Esophagus mucosa (tissue), 1 donor: ENCODE data around the gene FAM83D. TPM values are rescaled to one million over a fixed set of nuclear protein-coding genes. Genes with fewer than 3 reads are reported as not detected.
A peak's percentile ranks its signal among the peaks of the same experiment; 100 is the strongest.
"Not testable (repeated sequence)": the region's sequence is repeated elsewhere in the genome, so short reads cannot be mapped to it uniquely, and the experiment has no call there.

ENCODE experiments used
- ATAC-seq: fragments of 200-7000 bp; cut with Tn5 transposase; one replicate; pipeline ENCODE4 v1.9.1; 2020
- total RNA-seq: library from RNA; stranded (reverse); gene quantifications from one replicate; pipeline ENCODE4 v1.2.4, GENCODE V29; 2023
- donor health status: DM: yes; HTN: yes; CAD: no.

FAM83D gene
- total RNA-seq, 1 donor from 2014 or later, result 67.0 TPM

DNA sequence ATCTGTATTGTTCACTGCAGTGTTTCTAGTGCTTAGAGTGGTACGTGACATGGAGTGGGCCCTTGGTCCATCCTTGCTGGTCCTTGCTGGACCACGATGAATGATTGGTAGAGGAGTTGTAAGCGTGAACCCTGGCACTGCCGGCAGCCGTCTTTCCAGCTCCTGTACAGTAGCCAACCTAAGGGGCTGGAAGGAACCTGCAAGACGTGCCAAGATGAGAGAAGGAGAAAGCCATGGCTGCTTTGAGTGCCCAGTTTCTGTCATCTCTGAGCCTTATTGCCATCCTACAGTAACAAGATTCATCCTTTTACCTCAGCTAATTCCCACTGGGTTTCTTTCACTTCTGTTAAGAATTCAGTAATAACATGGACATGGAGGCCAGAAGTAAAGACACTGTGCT, 41.9 kb downstream of the FAM83D start:
- no peak for ATAC-seq

DNA sequence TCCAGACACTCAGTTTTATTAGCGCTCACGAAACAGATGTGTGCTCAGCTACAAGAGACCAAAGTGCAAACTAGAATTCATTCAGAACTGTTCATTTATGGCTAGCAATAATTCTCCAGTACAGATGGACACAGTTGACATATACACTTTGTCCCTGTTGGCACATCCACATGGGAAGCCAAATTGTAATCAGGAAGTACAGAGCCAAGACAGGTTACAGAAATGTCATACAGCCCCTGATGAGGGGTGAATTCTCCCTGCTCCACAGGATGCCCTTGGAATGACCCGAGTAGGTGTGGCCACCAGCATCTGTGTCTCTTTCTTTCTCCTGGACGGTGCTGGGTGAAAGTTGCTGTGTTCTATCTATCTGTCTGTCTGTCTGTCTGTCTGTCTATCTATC, 43.5 kb downstream of the FAM83D start:
- ATAC-seq, result no peak

DNA sequence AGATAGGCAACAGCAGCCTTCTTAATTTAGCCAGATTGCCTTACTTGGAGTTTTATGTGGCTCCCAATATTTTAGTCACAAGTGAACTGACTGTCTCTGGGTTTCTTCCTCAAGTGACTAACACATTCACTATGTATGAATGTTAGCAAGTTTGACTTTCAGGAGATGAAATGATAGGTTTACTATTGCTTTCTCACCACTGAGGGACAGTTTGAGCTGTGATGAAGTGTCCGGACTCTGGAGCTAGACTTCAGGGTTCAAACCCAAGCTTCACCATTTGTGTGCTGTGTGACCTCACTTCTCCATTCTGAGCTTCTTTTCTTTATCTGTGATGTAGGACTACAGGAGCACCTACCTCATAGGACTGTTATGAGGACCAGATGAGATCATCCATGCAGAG, 44.1 kb downstream of the FAM83D start:
- ATAC-seq, result peak; percentile 59

DNA sequence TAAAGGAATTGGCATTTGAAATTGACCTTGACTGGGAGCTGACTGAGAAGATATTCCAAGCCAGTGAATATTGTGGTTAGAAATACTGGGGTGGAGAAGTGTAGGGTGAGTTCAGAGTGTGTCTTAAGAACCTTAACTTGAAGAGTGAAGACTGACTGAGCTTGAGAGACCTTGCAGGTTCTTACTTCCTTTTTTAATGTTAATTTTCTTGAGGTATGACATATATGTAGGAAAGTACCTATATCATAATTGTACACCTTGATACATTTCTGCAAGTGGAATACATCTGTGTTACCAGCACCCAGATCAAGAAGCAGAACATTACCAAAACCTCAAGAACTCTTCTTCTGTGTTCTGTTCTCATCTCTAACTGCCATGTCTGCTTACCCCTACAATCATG, 46.9 kb downstream of the FAM83D start:
- no peak for ATAC-seq

DNA sequence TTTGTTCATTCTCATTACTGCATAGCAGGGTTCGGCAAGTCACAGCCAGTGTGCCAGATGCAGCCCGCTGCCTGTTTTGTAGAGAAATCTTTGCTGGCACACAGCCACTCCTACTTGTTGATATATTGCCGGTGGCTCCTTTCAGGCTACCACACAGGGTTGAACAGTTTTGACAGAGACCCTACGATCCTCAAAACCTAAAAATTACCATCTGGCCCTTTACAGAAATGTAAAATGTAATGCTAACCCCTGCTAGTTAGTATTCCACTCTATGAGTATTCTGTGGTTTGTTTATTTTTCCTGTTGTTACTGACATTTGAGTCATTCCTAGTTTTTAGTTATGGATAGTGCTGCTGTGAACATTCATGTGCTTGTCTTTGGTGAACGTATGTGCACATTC, 47.4 kb downstream of the FAM83D start:
- ATAC-seq, result no peak

DNA sequence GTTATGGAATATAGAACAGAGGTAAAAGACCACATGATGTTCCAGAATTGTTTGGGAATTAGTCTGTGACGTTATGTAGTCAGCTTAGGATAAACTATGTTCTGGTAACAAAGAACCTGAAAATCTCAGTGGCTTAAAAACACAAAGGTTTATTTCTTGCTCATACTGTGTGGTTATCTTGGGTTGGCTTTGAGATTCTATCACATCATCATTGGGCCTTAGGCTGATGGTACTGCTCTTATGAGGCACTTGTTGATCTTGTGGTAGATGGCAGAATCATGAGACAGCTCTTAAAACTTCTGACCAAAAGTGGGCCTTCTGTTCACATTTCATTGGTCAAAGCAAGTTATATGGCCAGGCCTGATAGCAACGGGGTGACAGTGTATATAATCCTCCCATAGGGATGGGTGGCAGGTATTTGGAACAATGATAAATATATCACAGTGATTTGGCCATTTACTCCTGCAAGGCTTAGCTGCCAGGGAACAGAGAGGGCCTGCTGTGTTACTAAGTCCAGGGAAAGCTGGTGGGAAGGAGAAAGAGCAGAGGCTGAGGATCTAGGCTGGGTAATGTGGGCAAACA, 49.4 kb downstream of the FAM83D start:
- peak; percentile 74 for ATAC-seq

GRCh38 chr20:38979434-38979833, 53.2 kb downstream of the FAM83D start:
- ATAC-seq, result no peak

DNA sequence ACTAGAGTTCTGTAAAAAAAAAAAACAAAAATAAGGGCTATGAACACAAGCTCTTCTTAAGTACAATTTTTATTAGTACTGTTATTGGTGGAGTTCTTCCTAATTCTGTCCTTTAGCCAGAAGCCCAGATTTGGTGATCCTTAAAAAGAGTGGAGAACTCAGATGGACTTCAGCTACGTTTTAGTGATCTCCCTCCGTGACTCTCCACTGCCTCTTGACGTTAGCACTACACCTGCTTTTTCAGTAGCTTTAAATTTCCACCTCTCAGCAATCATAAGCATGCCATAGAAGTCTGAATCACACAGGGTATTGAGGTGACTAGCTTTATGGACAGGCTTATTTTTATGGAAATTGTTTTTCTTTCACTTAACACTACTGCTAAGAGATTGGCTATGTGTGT, 53.6 kb downstream of the FAM83D start:
- peak; percentile 69 for ATAC-seq

DNA sequence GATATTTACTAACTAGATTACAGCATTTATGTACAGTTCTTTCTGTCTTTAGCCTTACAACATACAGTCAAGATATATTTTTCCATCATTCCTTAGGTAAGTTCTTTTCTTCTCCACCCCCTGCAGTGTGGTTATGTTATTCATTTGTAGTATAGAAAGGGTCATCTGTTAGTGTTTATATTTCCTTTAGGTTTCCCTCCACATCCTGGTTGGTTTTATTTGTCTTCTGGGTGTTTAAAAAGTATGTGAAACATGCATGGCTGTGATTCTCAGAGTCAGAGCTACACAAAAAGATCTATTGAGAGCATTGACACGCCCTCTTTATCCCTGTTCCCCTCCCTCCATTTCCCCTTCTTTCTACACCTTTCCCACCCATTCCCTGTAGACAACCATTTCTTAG, 56.1 kb downstream of the FAM83D start:
- ATAC-seq, result no peak

- ATAC-seq, result peak; percentile 43
Measured at GRCh38 chr20:38985060-38985459, 58.8 kb downstream of the FAM83D start.

GRCh38 chr20:38985603-38986170, 59.5 kb downstream of the FAM83D start:
- peak; percentile 72 for ATAC-seq

DNA sequence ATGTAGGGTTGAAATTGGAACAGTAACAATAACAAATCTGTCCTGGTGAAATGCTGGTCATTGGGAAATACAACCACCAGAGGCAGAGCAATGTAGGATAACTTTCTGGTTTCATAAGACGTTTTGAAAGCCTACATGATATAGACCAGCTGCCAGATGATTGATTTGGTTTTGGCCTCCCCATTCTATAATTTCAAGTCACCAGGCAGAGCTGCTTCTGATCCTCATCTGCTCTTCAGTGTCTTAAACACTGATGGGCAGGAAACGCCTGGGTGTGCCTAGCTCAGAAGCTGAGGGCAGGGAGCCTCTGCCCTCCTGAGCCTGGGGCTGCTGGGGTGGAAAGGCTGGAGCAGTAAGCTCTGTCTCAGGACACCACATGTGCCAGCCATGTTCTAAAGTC, 60.4 kb downstream of the FAM83D start:
- peak; percentile 28 for ATAC-seq

- no peak for ATAC-seq
Measured at GRCh38 chr20:38987777-38988176, 61.6 kb downstream of the FAM83D start.

GRCh38 chr20:38990728-38991127, 64.5 kb downstream of the FAM83D start:
- no peak for ATAC-seq

GRCh38 chr20:38991814-38992704, 65.8 kb downstream of the FAM83D start:
- ATAC-seq, result no peak

DNA sequence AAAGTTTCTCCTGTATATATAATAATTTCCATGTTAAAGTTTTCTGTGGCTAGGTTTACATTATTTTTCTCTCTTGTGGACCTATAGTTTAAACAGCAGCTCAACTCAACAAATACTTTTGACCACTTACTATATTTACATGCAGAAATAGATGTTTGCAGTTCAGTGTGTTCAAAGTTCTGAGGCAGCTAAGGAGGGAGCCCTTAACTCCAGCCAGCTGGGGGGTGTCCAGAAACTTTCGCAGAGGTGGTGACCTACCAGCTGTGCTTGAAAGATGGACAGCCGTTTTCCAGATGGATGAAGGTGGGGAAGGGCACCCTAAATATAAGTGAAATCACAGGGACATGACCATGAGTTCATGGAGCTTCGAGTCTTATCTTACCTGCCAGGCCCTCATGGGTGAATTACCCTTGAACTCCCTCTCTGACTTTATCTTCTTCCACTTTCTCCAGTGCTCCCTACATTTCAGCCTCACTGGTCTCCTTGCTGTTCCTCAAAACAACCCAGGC, 69.4 kb downstream of the FAM83D start:
- ATAC-seq, result no peak

DNA sequence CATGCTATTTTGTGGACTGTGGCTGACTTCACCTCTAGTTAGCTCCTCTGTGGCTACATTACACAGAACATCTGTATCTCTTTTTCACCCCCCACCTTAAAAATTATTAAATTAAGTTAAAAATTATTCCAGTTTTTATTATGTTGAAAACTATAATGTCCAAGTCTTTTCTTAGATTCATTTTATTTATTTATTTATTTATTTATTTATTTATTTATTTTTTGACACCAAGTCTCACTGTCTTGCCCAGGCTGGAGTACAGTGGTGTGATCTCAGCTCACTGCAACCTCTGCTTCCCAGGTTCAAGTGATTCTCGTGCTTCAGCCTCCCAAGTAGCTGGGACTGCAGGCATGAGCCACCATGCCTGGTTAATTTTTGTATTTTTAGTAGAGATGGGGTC, 70.6 kb downstream of the FAM83D start:
- not testable (repeated sequence) for ATAC-seq

GRCh38 chr20:38997622-38998021, 71.4 kb downstream of the FAM83D start:
- no peak for ATAC-seq

- ATAC-seq, result no peak
Measured at GRCh38 chr20:38999217-38999616, 73.0 kb downstream of the FAM83D start.

GRCh38 chr20:38999965-39000910, 74.0 kb downstream of the FAM83D start:
- ATAC-seq, result no peak
